BE2C (cell line): ENCODE measurements around the gene TYSND1.

Experiments
- DNase-seq: peaks from one replicate; pipeline ENCODE4 v3.0.0-alpha.2; 2020
- H3K27me3 ChIP-seq: fragments of 250-450 bp; sonication (Bioruptor Pico); 2 replicates; pipeline ENCODE4 v1.5.1; 2020; ENCODE audit warnings: mild to moderate bottlenecking
- H3K36me3 ChIP-seq: fragments of 250-450 bp; sonication (Bioruptor Pico); 2 replicates; pipeline ENCODE4 v1.5.1; 2020; ENCODE audit warnings: mild to moderate bottlenecking
- H3K4me1 ChIP-seq: fragments of 250-450 bp; sonication (Bioruptor Pico); 2 replicates; pipeline ENCODE4 v1.5.1; 2020
- H3K4me3 ChIP-seq: 2 replicates; pipeline ENCODE4 v1.5.1; 2011; ENCODE audit warnings: low read depth, low read length
- H3K9me3 ChIP-seq: fragments of 250-450 bp; sonication (Bioruptor Pico); 2 replicates; pipeline ENCODE4 v1.5.1; 2020
- CTCF ChIP-seq: IDR thresholded peaks from 2 replicates; pipeline ENCODE4 v1.5.1; 2012; ENCODE audit warnings: mild to moderate bottlenecking, low read depth, low read length

Gene TYSND1

GRCh38 chr10:70145666-70146488 is 623 bp downstream of the TYSND1 start:
- 0 out of 2 replicates have a peak, but pooled peaks cover 2% of the 10 kb centered on the region for H3K36me3 ChIP-seq
- peak; percentile 81 for DNase-seq
- no peaks in the 10 kb centered on the region for H3K27me3 ChIP-seq
- H3K4me1 ChIP-seq, result no peaks in the 10 kb centered on the region; the same call in 1 of the 2 replicates
- H3K4me3 ChIP-seq, result peak overlapping the region; percentile 72
- peak; percentile 37 for TF ChIP-seq CTCF
- H3K9me3 ChIP-seq, result no peaks in the 10 kb centered on the region

- Histone ChIP-seq H3K27me3 (no peaks in the 10 kb centered on the region), H3K9me3 (no peaks in the 10 kb centered on the region), H3K4me3 (peak overlapping the region; percentile 72), H3K4me1 (no peaks in the 10 kb centered on the region; the same call in 1 of the 2 replicates), H3K36me3 (no peaks in the 10 kb centered on the region)
- no peak for TF ChIP-seq CTCF
- DNase-seq, result no peak
Measured at GRCh38 chr10:70145166-70145665, 1.3 kb downstream of the TYSND1 start.

- Histone ChIP-seq H3K4me3 (peak overlapping the region; percentile 72), H3K36me3 (no peaks in the 10 kb centered on the region), H3K9me3 (no peaks in the 10 kb centered on the region), H3K4me1 (no peaks in the 10 kb centered on the region; the same call in 1 of the 2 replicates), H3K27me3 (no peaks in the 10 kb centered on the region)
- no peak for DNase-seq
- no peak for TF ChIP-seq CTCF
Measured at GRCh38 chr10:70144372-70145110, 2.0 kb downstream of the TYSND1 start.

- no peak overlapping the region for H3K4me3 ChIP-seq
- no peaks in the 10 kb centered on the region; the same call in 1 of the 2 replicates for H3K4me1 ChIP-seq
- no peak for TF ChIP-seq CTCF
- H3K36me3 ChIP-seq, result no peaks in the 10 kb centered on the region
- H3K9me3 ChIP-seq, result no peaks in the 10 kb centered on the region
- no peaks in the 10 kb centered on the region for H3K27me3 ChIP-seq
- no peak for DNase-seq
Measured at GRCh38 chr10:70142555-70142954, 3.9 kb downstream of the TYSND1 start.

GRCh38 chr10:70140297-70140696 is 6.2 kb downstream of the TYSND1 start:
- H3K4me3 ChIP-seq, result no peak overlapping the region
- no peak for TF ChIP-seq CTCF
- no peaks in the 10 kb centered on the region for H3K36me3 ChIP-seq
- no peak for DNase-seq
- no peaks in the 10 kb centered on the region for H3K4me1 ChIP-seq
- no peaks in the 10 kb centered on the region for H3K9me3 ChIP-seq
- no peaks in the 10 kb centered on the region for H3K27me3 ChIP-seq

- TF ChIP-seq CTCF, result no peak
- DNase-seq, result no peak
- Histone ChIP-seq H3K9me3 (no peaks in the 10 kb centered on the region), H3K27me3 (no peaks in the 10 kb centered on the region), H3K36me3 (no peaks in the 10 kb centered on the region), H3K4me1 (no peaks in the 10 kb centered on the region), H3K4me3 (no peak overlapping the region)
Measured at GRCh38 chr10:70139997-70140250, 6.6 kb downstream of the TYSND1 start.
